HepG2 (cell line): ENCODE measurements around the gene RNU7-1. TPM values are rescaled to one million over a fixed set of nuclear protein-coding genes. Genes with fewer than 3 reads are reported as not detected.

ENCODE experiments used
- CSRNP1 ChIP-seq: sonication (generic); formaldehyde crosslinking; IDR thresholded peaks from 2 replicates; pipeline ENCODE4 v1.8.1; 2023; ENCODE audit warnings: mild to moderate bottlenecking, missing genetic modification reagents
- FOXA3 ChIP-seq: IDR thresholded peaks from 2 replicates; pipeline ENCODE4 v1.6.1; 2016; ENCODE audit warnings: missing genetic modification reagents, missing compliant biosample characterization
- HNF4A ChIP-seq: sonication (generic); formaldehyde crosslinking; IDR thresholded peaks from 2 replicates; pipeline ENCODE4 v1.4.0; 2020; ENCODE audit warnings: missing genetic modification reagents
- SALL1 ChIP-seq: sonication (generic); formaldehyde crosslinking; IDR thresholded peaks from 2 replicates; pipeline ENCODE4 v1.8.0; 2022; ENCODE audit warnings: mild to moderate bottlenecking, missing genetic modification reagents
- SMAD3 ChIP-seq: sonication (generic); formaldehyde crosslinking; IDR thresholded peaks from 2 replicates; pipeline ENCODE4 v1.4.0; 2020; ENCODE audit warnings: missing genetic modification reagents
- ZBTB44 ChIP-seq: sonication (generic); formaldehyde crosslinking; IDR thresholded peaks from 2 replicates; pipeline ENCODE4 v1.4.0; 2020; ENCODE audit warnings: missing genetic modification reagents
- ZNF281 ChIP-seq: sonication (generic); formaldehyde crosslinking; IDR thresholded peaks from 2 replicates; pipeline ENCODE4 v1.4.0; 2020; ENCODE audit warnings: missing genetic modification reagents, borderline replicate concordance
- ZSCAN25 ChIP-seq: sonication (generic); formaldehyde crosslinking; IDR thresholded peaks from 2 replicates; pipeline ENCODE4 v1.8.0; 2022; ENCODE audit warnings: mild to moderate bottlenecking, missing genetic modification reagents
- polyA plus RNA-seq, 8 experiments: library from polyadenylated mRNA; depleted of rRNA in 3 of 8; stranded (reverse) in 7 of 8; unstranded in 1 of 8; fragments of >200 nt; fragmentation: Illumina TruSeq in 4 of 8; extraction: Trizol in 4 of 8; gene quantifications; 2 replicates each; pipeline versions ENCODE4 v1.2.1 to v1.2.3, GENCODE V29; 2011 to 2016; ENCODE audit warnings: low read depth in 4 of 8, missing spikeins in 1 of 8, mixed read lengths in 1 of 8; ENCODE audit not compliant: insufficient read depth in 1 of 8
- total RNA-seq, 5 experiments: library from RNA; depleted of rRNA; stranded (reverse); fragments of >200 nt; fragmentation: Illumina TruSeq; extraction: Trizol; gene quantifications; 2 replicates each; pipeline ENCODE4 v1.2.3, GENCODE V29; 2016; ENCODE audit warnings: low read depth in 1 of 5
- TF ChIP-seq, protein P1 (sequence below): IDR thresholded peaks from 2 replicates; pipeline ENCODE4 v1.6.1; 2018; ENCODE audit warnings: missing genetic modification reagents
- TF ChIP-seq, protein P2 (sequence below): IDR thresholded peaks from 2 replicates; pipeline ENCODE4 v1.6.1; 2016; ENCODE audit warnings: mild to moderate bottlenecking
- TF ChIP-seq, protein P3 (sequence below), 2 experiments: IDR thresholded peaks; 2 replicates each; pipeline ENCODE4 v1.6.1; 2011 to 2012; ENCODE audit warnings: low read length in 2 of 2, borderline replicate concordance in 1 of 2, low read depth in 1 of 2, mild to moderate bottlenecking in 1 of 2, moderate library complexity in 1 of 2
- TF ChIP-seq, protein P4 (sequence below): sonication (generic); formaldehyde crosslinking; IDR thresholded peaks from 2 replicates; pipeline ENCODE4 v1.4.0; 2020; ENCODE audit warnings: missing genetic modification reagents

The RNU7-1 gene
- total and polyA plus RNA-seq, 2 of the 13 experiments (the other 11 are each of a cell fraction or from before 2014, with no cell fraction given), result not detected

GRCh38 chr12:6981152-6982052 lies 37.8 kb downstream of the RNU7-1 start (continued):
- TF ChIP-seq ZNF281 (peak; percentile 72; the same call in 1 of the 2 replicates), ZSCAN25 (CRISPR knock-in tag) (no peak), SALL1 (CRISPR knock-in tag) (peak; percentile 82), SMAD3 (CRISPR knock-in tag) (0 out of 2 replicates have a peak, but pooled peaks have one; percentile 53), ZBTB44 (CRISPR knock-in tag) (no peak), CSRNP1 (CRISPR knock-in tag) (no peak), FOXA3 (peak; percentile 74), HNF4A (peak; percentile 99)
- TF ChIP-seq, protein P1, sequence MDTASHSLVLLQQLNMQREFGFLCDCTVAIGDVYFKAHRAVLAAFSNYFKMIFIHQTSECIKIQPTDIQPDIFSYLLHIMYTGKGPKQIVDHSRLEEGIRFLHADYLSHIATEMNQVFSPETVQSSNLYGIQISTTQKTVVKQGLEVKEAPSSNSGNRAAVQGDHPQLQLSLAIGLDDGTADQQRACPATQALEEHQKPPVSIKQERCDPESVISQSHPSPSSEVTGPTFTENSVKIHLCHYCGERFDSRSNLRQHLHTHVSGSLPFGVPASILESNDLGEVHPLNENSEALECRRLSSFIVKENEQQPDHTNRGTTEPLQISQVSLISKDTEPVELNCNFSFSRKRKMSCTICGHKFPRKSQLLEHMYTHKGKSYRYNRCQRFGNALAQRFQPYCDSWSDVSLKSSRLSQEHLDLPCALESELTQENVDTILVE, result peak; percentile 36; the same call in 1 of the 2 replicates
- TF ChIP-seq, protein P2, sequence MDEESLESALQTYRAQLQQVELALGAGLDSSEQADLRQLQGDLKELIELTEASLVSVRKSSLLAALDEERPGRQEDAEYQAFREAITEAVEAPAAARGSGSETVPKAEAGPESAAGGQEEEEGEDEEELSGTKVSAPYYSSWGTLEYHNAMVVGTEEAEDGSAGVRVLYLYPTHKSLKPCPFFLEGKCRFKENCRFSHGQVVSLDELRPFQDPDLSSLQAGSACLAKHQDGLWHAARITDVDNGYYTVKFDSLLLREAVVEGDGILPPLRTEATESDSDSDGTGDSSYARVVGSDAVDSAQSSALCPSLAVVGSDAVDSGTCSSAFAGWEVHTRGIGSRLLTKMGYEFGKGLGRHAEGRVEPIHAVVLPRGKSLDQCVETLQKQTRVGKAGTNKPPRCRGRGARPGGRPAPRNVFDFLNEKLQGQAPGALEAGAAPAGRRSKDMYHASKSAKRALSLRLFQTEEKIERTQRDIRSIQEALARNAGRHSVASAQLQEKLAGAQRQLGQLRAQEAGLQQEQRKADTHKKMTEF (CRISPR knock-in tag), result peak; percentile 40; the same call in 1 of the 2 replicates
- TF ChIP-seq, protein P3, sequence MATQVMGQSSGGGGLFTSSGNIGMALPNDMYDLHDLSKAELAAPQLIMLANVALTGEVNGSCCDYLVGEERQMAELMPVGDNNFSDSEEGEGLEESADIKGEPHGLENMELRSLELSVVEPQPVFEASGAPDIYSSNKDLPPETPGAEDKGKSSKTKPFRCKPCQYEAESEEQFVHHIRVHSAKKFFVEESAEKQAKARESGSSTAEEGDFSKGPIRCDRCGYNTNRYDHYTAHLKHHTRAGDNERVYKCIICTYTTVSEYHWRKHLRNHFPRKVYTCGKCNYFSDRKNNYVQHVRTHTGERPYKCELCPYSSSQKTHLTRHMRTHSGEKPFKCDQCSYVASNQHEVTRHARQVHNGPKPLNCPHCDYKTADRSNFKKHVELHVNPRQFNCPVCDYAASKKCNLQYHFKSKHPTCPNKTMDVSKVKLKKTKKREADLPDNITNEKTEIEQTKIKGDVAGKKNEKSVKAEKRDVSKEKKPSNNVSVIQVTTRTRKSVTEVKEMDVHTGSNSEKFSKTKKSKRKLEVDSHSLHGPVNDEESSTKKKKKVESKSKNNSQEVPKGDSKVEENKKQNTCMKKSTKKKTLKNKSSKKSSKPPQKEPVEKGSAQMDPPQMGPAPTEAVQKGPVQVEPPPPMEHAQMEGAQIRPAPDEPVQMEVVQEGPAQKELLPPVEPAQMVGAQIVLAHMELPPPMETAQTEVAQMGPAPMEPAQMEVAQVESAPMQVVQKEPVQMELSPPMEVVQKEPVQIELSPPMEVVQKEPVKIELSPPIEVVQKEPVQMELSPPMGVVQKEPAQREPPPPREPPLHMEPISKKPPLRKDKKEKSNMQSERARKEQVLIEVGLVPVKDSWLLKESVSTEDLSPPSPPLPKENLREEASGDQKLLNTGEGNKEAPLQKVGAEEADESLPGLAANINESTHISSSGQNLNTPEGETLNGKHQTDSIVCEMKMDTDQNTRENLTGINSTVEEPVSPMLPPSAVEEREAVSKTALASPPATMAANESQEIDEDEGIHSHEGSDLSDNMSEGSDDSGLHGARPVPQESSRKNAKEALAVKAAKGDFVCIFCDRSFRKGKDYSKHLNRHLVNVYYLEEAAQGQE (IDR thresholded peaks at IDR 0.05; ENCODE audit: borderline replicate concordance in 1 of 2, low read depth in 1 of 2, low read length in 2 of 2), result no peak
- TF ChIP-seq, protein P4, sequence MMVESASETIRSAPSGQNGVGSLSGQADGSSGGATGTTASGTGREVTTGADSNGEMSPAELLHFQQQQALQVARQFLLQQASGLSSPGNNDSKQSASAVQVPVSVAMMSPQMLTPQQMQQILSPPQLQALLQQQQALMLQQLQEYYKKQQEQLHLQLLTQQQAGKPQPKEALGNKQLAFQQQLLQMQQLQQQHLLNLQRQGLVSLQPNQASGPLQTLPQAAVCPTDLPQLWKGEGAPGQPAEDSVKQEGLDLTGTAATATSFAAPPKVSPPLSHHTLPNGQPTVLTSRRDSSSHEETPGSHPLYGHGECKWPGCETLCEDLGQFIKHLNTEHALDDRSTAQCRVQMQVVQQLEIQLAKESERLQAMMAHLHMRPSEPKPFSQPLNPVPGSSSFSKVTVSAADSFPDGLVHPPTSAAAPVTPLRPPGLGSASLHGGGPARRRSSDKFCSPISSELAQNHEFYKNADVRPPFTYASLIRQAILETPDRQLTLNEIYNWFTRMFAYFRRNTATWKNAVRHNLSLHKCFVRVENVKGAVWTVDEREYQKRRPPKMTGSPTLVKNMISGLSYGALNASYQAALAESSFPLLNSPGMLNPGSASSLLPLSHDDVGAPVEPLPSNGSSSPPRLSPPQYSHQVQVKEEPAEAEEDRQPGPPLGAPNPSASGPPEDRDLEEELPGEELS (CRISPR knock-in tag), result peak; percentile 73
